ENCODE results near the gene MRPS21.

The MRPS21 gene

DNA sequence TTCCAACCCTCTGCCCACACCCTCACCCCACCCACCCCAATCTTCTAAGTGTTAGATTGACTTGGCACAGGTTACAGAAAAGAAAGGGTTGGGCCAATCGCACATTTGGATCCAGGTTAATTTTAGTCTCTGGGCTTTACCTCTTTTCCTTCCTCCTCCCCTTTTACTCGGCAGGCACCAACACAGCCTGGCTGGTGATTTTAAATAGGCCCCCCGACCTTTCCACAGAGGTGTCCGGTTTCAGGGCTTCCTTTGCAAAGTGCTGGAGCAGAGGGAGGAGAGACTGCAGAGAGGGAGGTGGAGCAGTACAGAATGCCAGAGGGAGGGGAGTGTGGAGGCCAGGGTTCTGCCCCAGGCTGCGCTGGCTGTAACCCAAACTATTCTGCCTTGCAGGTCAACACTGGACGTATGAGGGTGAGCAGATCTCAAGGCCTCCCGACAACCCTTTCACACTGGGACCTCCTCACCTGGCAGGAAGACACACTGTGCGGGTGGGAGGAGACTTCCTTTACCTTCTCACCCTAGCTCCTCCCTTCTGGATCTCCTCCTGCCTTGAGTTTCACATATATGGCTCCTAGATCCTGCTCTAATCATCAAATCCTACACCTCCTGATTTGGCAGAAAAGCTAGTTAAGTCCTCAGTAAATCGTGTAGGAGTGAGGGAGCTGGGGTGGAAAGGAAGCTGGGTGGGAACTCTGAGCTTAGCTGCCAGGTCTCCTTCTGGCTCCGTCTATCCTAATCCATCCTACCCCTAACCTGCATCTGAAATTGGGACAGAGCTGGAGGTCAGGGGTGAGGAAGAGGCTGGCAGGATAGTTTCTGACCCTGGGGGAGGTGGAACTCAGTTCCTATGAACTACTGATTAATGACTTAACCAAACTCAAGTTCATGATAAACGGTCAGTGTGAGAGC is 33.6 kb upstream of the MRPS21 start:
- DNase-seq (ENCODE audit: insufficient read length, low spot score) (no peak), FAIRE-seq (no peak)
- no peak for TF ChIP-seq CTCF (IDR thresholded peaks at IDR 0.05; ENCODE audit: insufficient read depth, missing control alignments)

- DNase-seq (ENCODE audit: insufficient read length, low spot score) (no peak), FAIRE-seq (no peak)
- TF ChIP-seq CTCF (IDR thresholded peaks at IDR 0.05; ENCODE audit: insufficient read depth, missing control alignments), result no peak
Observed at GRCh38 chr1:150261367-150261766, 32.3 kb upstream of the MRPS21 start.

GRCh38 chr1:150262388-150263320 is 31.0 kb upstream of the MRPS21 start:
- FAIRE-seq, result no peak
- DNase-seq (ENCODE audit: insufficient read length, low spot score), result no peak
- no peak for TF ChIP-seq CTCF (IDR thresholded peaks at IDR 0.05; ENCODE audit: insufficient read depth, missing control alignments)

DNA sequence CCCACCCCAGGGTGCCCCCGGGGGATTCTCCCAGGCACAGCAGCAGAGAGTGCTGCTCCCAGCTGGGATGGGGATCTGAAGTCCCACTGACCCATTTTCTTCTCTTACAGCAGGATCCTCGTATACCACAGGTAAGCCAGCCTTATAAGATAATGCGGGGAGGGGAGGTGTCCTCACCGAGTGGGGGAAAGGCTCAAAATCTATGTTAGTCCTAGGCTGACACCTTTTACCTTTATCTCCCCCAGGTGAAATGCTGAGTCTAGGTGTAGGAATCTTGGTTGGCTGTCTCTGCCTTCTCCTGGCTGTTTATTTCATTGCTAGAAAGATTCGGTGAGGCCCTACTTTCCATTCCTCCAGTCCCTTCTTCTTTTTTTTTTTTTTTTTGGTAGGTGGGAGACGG is 30.1 kb upstream of the MRPS21 start:
- no peak for FAIRE-seq
- no peak for TF ChIP-seq CTCF (IDR thresholded peaks at IDR 0.05; ENCODE audit: insufficient read depth, missing control alignments)

DNA sequence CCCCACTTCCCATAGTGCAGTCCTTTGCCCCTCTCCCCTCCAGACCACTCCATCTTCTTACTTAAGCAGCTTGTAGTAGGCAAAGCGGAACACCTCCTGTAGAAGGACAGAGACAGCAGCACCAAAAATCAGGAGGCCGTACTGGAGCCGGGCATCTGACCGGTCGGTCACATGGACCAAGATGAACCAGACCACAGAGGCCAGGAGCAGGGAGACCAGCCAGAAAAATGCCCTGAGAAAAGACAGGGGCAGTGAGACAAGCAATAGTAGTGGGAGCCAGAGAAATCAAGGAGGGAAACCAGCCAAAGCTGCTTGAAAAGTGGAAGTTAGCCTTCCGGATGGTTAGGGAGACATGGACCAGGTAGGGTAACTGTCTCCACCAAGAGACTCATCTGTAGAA is 25.8 kb upstream of the MRPS21 start:
- no peak for DNase-seq (ENCODE audit: insufficient read length, low spot score)
- no peak for TF ChIP-seq CTCF (IDR thresholded peaks at IDR 0.05; ENCODE audit: insufficient read depth, missing control alignments)
- no peak for FAIRE-seq

More for the DNA sequence above, 30.1 kb upstream of the MRPS21 start:
- no peak for DNase-seq (ENCODE audit: insufficient read length, low spot score)

DNA sequence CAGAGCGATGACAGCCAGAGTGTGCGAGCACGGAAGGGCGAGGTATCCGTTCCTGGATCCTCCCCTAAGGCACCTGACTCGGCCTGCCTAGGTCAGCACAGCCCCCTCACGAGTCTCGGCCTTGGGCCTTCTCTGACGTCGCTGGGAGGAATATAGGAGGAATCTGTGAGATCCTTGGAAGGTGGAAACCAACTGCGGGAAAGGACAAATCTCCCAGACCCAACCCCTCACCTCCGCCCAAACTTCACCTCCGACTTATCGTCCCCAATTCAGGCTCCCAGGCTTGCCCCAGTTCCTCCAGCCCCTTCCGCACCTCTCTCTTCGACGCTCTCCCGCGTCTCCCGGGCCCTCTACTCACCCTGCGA is 25.3 kb upstream of the MRPS21 start:
- DNase-seq (ENCODE audit: insufficient read length, low spot score) (no peak), FAIRE-seq (no peak)
- TF ChIP-seq CTCF (IDR thresholded peaks at IDR 0.05; ENCODE audit: insufficient read depth, missing control alignments), result no peak

Measured in D721Med (cell line).